AG10803 (cell line): Measurements from ENCODE around the gene C19orf85.
A peak's percentile ranks its signal among the peaks of the same experiment; 100 is the strongest.

Experiments used
- DNase-seq: peaks from one replicate; pipeline ENCODE4 v3.0.0; 2010; ENCODE audit warnings: low read depth
- H3K4me3 ChIP-seq: 2 replicates; pipeline ENCODE4 v1.5.1; 2011; ENCODE audit warnings: mild to moderate bottlenecking, low read length, control low read depth
- TF ChIP-seq, protein P1 (sequence below): conservative IDR thresholded peaks from 2 replicates; pipeline ENCODE4 v1.5.1; 2011; ENCODE audit warnings: mild to moderate bottlenecking, low read length, control low read depth, inconsistent platforms

Gene C19orf85

GRCh38 chr19:55441692-55442321 lies 22.7 kb downstream of the C19orf85 start:
- TF ChIP-seq, protein P1, sequence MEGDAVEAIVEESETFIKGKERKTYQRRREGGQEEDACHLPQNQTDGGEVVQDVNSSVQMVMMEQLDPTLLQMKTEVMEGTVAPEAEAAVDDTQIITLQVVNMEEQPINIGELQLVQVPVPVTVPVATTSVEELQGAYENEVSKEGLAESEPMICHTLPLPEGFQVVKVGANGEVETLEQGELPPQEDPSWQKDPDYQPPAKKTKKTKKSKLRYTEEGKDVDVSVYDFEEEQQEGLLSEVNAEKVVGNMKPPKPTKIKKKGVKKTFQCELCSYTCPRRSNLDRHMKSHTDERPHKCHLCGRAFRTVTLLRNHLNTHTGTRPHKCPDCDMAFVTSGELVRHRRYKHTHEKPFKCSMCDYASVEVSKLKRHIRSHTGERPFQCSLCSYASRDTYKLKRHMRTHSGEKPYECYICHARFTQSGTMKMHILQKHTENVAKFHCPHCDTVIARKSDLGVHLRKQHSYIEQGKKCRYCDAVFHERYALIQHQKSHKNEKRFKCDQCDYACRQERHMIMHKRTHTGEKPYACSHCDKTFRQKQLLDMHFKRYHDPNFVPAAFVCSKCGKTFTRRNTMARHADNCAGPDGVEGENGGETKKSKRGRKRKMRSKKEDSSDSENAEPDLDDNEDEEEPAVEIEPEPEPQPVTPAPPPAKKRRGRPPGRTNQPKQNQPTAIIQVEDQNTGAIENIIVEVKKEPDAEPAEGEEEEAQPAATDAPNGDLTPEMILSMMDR: no peak
- no peak for DNase-seq
- H3K4me3 ChIP-seq: no peak overlapping the region

GRCh38 chr19:55441319-55441691 lies 23.2 kb downstream of the C19orf85 start:
- DNase-seq: no peak
- TF ChIP-seq, protein P1: no peak
- no peak overlapping the region for H3K4me3 ChIP-seq

DNA sequence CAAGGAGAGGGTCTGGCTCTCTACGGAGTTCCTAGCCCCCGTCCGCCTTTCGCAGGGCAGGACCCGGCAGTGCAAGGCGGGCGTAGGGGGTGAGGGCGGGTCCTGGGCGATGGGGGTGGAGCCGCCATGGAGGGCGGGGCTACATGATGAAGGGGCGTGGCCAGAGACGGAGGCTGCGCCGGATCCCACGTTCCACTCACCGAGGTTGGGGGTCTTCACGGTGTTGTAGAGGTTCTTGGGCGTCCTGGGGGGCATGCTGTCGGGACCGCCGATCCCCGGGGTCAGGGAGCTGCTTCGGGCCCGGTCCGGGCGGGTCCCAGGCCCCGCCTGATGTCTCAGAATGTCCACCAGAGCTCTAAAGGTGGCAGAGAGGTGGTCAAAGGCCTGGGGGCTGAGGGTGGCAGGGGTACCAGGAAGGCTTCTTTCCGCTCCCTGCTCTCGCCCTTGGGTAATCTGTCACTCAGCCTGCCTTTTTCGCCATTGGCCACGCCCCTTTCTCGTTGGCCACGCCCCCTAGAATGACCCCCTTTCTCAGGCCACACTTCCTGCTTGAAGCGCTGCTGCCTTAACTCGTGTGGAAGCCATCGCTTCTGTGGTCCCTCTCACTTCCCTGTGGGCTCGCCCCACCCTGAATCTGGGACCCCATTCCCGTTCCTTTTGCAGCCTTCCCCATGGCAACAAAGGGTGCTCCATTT lies 24.0 kb downstream of the C19orf85 start:
- H3K4me3 ChIP-seq: no peak overlapping the region
- DNase-seq: no peak
- TF ChIP-seq, protein P1: no peak

- TF ChIP-seq, protein P1: no peak
- no peak overlapping the region for H3K4me3 ChIP-seq
- DNase-seq: no peak
Measured at GRCh38 chr19:55439052-55439451, 25.5 kb downstream of the C19orf85 start.

GRCh38 chr19:55437410-55437809 lies 27.1 kb downstream of the C19orf85 start:
- peak; percentile 39 for DNase-seq
- no peak overlapping the region for H3K4me3 ChIP-seq
- TF ChIP-seq, protein P1: no peak

- no peak overlapping the region for H3K4me3 ChIP-seq
- no peak for DNase-seq
- TF ChIP-seq, protein P1: no peak
Measured at GRCh38 chr19:55436847-55437246, 27.7 kb downstream of the C19orf85 start.

DNA sequence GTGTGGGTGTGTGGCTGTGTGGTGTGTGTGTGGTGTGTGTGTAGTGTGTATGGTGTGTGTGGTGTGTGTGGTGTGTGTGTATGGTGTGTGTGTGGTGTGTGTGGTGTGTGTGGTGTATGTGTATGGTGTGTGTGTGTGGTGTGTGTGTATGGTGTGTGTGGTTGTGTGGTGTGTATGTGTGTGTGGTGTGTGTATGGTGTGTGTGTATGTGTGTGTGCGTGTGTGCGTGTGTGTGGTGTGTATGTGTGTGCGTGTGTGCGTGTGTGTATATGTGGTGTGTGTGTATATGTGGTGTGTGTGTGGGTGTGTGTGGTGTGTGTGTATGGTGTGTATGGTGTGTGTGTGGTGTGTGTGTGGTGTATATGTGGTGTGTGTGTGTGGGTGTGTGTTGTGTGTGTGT lies 29.5 kb downstream of the C19orf85 start:
- no peak for DNase-seq
- H3K4me3 ChIP-seq: no peak overlapping the region
- TF ChIP-seq, protein P1: no peak
